Caki2 (cell line): Measurements from ENCODE around the gene MAN1A2. TPM values are rescaled to one million over a fixed set of nuclear protein-coding genes. Genes with fewer than 3 reads are reported as not detected.
A peak's percentile ranks its signal among the peaks of the same experiment; 100 is the strongest.
"Not testable (repeated sequence)": the region's sequence is repeated elsewhere in the genome, so short reads cannot be mapped to it uniquely, and the experiment has no call there.

Experiments used
- DNase-seq: peaks from one replicate; pipeline ENCODE4 v3.0.0-alpha.2; 2015; ENCODE audit warnings: low read depth
- in situ Hi-C: cut with HindIII; loops from 2 replicates; pipeline ENCODE4 v1.10.0; 2016; ENCODE audit warnings: low sequenced_read_pairs, low pct_unique_long_range_greater_than_20kb, mixed read lengths
- total RNA-seq: library from RNA; depleted of rRNA; stranded (reverse); fragments of >200 nt; shearing (Covaris generic); gene quantifications from 2 replicates; pipeline ENCODE4 v1.2.3, GENCODE V29; 2014; ENCODE audit warnings: low replicate concordance; rRNA removed

The MAN1A2 gene
- total RNA-seq: 5.3 and 11.6 TPM in 2 replicates

DNA sequence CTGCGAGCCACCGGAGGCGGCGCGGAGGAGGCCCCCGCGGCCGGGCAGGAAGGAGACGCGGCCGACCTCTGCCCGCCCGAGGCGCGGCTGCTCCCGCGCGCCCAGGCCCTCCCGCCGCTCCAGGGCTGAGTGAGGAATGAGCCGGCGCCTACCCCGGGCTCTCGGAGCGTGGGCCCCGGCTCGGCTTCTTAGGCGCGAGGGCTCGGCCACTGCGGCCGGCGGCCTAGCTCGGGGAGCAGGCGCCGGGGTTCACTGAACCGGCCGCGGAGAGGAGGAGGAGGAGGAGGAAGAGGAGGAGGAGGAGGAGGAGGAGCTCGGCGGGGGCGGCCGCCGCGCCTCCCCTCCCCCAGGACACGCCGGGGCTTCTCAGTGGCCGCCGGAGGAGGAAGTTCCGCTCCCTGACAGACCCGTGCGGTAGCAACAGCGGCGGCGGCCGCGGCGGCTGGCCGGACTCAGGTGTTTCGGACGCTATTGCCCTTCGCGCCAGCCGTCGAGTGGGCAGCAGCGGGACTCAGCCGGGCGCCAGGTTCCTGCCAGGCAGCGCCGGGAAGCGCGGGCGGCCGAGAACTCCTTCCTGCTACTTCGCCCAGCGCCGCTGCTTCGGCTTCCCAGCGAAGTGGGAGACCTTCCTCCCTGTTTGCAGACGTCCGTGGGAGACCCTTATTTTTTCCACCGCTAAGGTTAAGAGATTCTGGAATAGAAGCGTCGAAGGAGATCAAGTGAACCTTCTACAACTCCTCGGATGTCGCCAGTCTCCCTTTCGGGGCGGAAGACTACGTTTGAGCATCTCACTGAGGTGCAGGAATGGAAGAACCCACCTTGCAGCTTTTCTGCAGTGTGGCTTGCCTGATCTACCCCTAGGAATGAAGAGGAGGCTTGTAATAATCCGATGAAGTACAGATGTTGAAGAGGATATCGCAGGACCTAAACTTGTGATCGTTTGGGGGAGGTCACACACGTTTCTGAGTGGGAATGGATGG is at the start of gene MAN1A2:
TSS of gene MAN1A2 (plus strand) at position 404 of the 980 bp plus-strand sequence. CDS start 735 bp downstream, outside the sequence.
- DNase-seq: peak; percentile 92

GRCh38 chr1:117318011-117318410 is 49.2 kb upstream of the MAN1A2 start:
- in situ Hi-C loops: no loop called here
- no peak for DNase-seq

More for the DNA sequence above, at the start of gene MAN1A2:
- in situ Hi-C loops: no loop called here

- in situ Hi-C loops: no loop called here
- DNase-seq: no peak
These were observed 48.8 kb upstream of the MAN1A2 start for GRCh38 chr1:117318426-117318825.

- in situ Hi-C loops: no loop called here
- DNase-seq: no peak
These were observed 46.7 kb upstream of the MAN1A2 start for GRCh38 chr1:117320515-117320914.

GRCh38 chr1:117321680-117322609 is 45.3 kb upstream of the MAN1A2 start:
- DNase-seq: no peak
- in situ Hi-C loops: no loop called here

- in situ Hi-C loops: no loop called here
- no peak for DNase-seq
These were observed 42.9 kb upstream of the MAN1A2 start for GRCh38 chr1:117324357-117324756.

DNA sequence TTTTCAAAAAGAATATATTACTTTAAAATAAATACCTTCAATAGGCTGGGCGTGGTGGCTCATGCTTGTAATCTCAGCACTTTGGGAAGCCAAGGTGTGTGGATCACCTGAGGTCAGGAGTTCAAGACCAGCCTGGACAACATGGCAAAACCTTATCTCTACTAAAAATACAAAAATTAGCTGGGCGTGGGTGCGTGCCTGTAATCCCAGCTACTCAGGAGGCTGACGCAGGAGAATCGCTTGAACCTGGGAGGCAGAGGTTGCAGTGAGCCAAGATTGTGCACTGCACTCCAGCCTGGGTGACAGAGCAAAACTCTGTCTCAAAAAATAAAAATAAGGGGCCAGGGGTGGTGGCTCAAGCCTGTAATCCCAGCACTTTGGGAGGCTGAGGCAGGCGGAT is 41.2 kb upstream of the MAN1A2 start:
- in situ Hi-C loops, DNase-seq: not testable (repeated sequence)

- no peak for DNase-seq
- in situ Hi-C loops: no loop called here
These were observed 40.2 kb upstream of the MAN1A2 start for GRCh38 chr1:117327011-117327410.

- no peak for DNase-seq
- in situ Hi-C loops: no loop called here
These were observed 31.7 kb upstream of the MAN1A2 start for GRCh38 chr1:117335376-117336086.

GRCh38 chr1:117336088-117336817 is 31.0 kb upstream of the MAN1A2 start:
- in situ Hi-C loops: no loop called here
- DNase-seq: no peak

DNA sequence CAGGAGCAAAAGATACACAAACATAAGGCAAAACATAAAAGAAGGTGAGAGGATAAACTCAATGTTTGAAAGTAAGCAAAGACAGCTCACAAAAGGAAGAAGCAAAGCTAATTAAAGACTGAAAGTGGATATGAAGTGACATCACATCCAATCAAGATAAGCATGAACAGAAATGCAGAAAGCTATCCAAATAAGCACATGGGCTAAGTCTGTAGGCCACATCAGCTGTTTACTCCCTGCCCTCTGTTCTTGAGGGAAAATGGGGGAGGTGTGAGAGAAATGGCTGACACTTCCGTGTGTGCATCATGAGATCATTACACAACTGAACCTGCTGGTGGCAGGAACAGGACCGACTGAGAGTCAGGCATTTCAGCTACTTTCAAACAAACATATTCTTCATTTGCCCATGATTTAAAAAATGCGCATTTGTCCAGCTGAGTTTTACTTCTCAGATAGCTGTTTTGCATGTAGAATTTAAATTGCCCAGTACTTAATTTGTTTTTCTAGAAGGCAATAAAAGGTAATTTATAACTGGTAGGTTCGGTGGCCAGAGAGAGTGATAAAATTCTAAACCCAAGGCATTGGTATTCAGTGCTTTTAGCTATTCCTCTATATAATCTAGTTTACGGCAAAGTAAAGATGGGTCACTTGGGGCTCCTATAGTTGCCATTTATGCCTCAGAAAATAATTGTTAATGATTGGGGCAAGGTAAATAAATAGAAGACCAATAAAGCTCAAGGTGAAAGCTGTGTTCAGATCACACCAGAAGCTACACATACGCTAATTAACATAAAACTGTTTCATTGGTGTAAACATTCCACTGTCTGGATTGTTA is 27.2 kb upstream of the MAN1A2 start:
- in situ Hi-C loops: no loop called here
- peak; percentile 28 for DNase-seq

GRCh38 chr1:117341123-117341522 is 26.1 kb upstream of the MAN1A2 start:
- DNase-seq: no peak
- in situ Hi-C loops: no loop called here

GRCh38 chr1:117342397-117342796 is 24.9 kb upstream of the MAN1A2 start:
- in situ Hi-C loops: no loop called here
- DNase-seq: no peak

- in situ Hi-C loops: no loop called here
- no peak for DNase-seq
These were observed 20.9 kb upstream of the MAN1A2 start for GRCh38 chr1:117346206-117346928.

- DNase-seq: no peak
- in situ Hi-C loops: no loop called here
These were observed 19.3 kb upstream of the MAN1A2 start for GRCh38 chr1:117347907-117348306.

- DNase-seq, in situ Hi-C loops: not testable (repeated sequence)
These were observed 14.6 kb upstream of the MAN1A2 start for GRCh38 chr1:117352695-117353094.
